ENCODE data around the gene GNB1L. TPM values are rescaled to one million over a fixed set of nuclear protein-coding genes. Genes with fewer than 3 reads are reported as not detected.

Gene GNB1L
- total and polyA plus RNA-seq, 2 of the 13 experiments (the other 11 are each of a cell fraction or from before 2014, with no cell fraction given): 2.5 to 7.4 TPM

- ATAC-seq: no peak
- no peak for FAIRE-seq
- H3K36me3 ChIP-seq (replicated peaks in 1 of 2; ENCODE audit: control insufficient read depth in 1 of 2, insufficient read depth in 2 of 2, low read length in 2 of 2): no peaks in the 10 kb centered on the region
These were observed 109.2 kb downstream of the GNB1L start for GRCh38 chr22:19745155-19746101.

More at GRCh38 chr22:19745155-19746101, 109.2 kb downstream of the GNB1L start:
- no peaks in the 10 kb centered on the region for H4K20me1 ChIP-seq (ENCODE audit: insufficient read depth, low read length)
- POLR2A ChIA-PET: no interaction called here
- peaks cover 22 to 95% of the 10 kb centered on the region in 2 experiments for H3K27me3 ChIP-seq (ENCODE audit: control insufficient read depth in 1 of 2, insufficient read depth in 2 of 2, low read length in 2 of 2)
- H3K4me3 ChIP-seq (replicated peaks in 1 of 3; ENCODE audit: insufficient read depth in 1 of 3, low read depth in 2 of 3, low read length in 3 of 3): no peak overlapping the region
- DNase-seq (ENCODE audit: low spot score): no peak
- H2AFZ ChIP-seq (ENCODE audit: low read length): no peak overlapping the region
- H3K79me2 ChIP-seq (ENCODE audit: insufficient read depth, low read length): no peaks in the 10 kb centered on the region
- CTCF ChIA-PET (ENCODE audit: low intra/inter-chr PET ratio, low total read pairs): no interaction called here
- H3K9me3 ChIP-seq (ENCODE audit: low read length): no peaks in the 10 kb centered on the region
- no peak overlapping the region for H3K9ac ChIP-seq (ENCODE audit: insufficient read depth, low read depth, low read length)
- 15% methylated on average over 5 of the region's 24 CpGs for WGBS (ENCODE audit: low lambda C conversion rate)
- TF ChIP-seq KDM6A (CRISPR knock-in tag; IDR thresholded peaks at IDR 0.05; ENCODE audit: low read depth): no peak
- no peak for TF ChIP-seq ZNF724P (CRISPR knock-in tag; IDR thresholded peaks at IDR 0.05; ENCODE audit: borderline replicate concordance)
- TF ChIP-seq PLSCR1 (CRISPR knock-in tag; IDR thresholded peaks at IDR 0.05; ENCODE audit: borderline replicate concordance): no peak
- TF ChIP-seq ASH2L (IDR thresholded peaks at IDR 0.05; ENCODE audit: insufficient read length, low read depth, low read length): no peak
- TF ChIP-seq FOXA3 (CRISPR knock-in tag; IDR thresholded peaks at IDR 0.05): no peak
- no peak for TF ChIP-seq ZNF749 (CRISPR knock-in tag; IDR thresholded peaks at IDR 0.05; ENCODE audit: borderline replicate concordance)
- no peak for TF ChIP-seq RFXAP (CRISPR knock-in tag; IDR thresholded peaks at IDR 0.05; ENCODE audit: borderline replicate concordance)
- TF ChIP-seq ZZZ3 (CRISPR knock-in tag; IDR thresholded peaks at IDR 0.05; ENCODE audit: borderline replicate concordance): no peak
- no peak for TF ChIP-seq SOX13 (IDR thresholded peaks at IDR 0.05)
- TF ChIP-seq SOX13 (CRISPR knock-in tag; conservative IDR thresholded peaks at IDR 0.05 in 1 of 2, IDR thresholded peaks at IDR 0.05 in 1 of 2): no peak
- H3K4me1 ChIP-seq (ENCODE audit: insufficient read depth, low read length): no peaks in the 10 kb centered on the region
- intact Hi-C loops (cut with micrococcal nuclease; ENCODE audit: unreplicated experiment) (no loop called here), in situ Hi-C loops (cut with HindIII; ENCODE audit: extremely low pct_ligation_motif_present, low pct_unique_long_range_greater_than_20kb) (no loop called here)
- H3K4me2 ChIP-seq (ENCODE audit: low read depth, low read length): no peak overlapping the region
- BruUV-seq (replicated peaks): no TSS peak
- H3K27ac ChIP-seq (ENCODE audit: extremely low read length, insufficient read depth, low read length): no peak overlapping the region

Data from HepG2 (cell line).